K562 (cell line): ENCODE measurements around the gene MED15. TPM values are rescaled to one million over a fixed set of nuclear protein-coding genes. Genes with fewer than 3 reads are reported as not detected.

Experiments
- ARID3B ChIP-seq: fragments of 250-450 bp; sonication (Bioruptor Pico); IDR thresholded peaks from 2 replicates; pipeline ENCODE4 v1.4.0; 2020; ENCODE audit warnings: borderline replicate concordance
- CBX2 ChIP-seq: fragments of 200-600 bp; sonication (generic); IDR thresholded peaks from one replicate; pipeline ENCODE4 v1.6.1; 2012; ENCODE audit warnings: mild to moderate bottlenecking, low read length, inconsistent platforms; ENCODE audit not compliant: insufficient read depth, poor library complexity, severe bottlenecking
- CEBPG ChIP-seq, 3 experiments: fragments of 200-800 bp in 1 of 3; sonication (Bioruptor generic) in 1 of 3; sonication (generic) in 1 of 3; formaldehyde crosslinking in 1 of 3; IDR thresholded peaks in 2 of 3; conservative IDR thresholded peaks in 1 of 3; 2 replicates each; pipeline versions ENCODE4 v1.6.1 to v1.8.0; 2016 to 2022; ENCODE audit warnings: missing compliant biosample characterization in 2 of 3, missing genetic modification characterization in 2 of 3, mild to moderate bottlenecking in 1 of 3, missing genetic modification reagents in 1 of 3
- E2F8 ChIP-seq: fragments of 450-650 bp; IDR thresholded peaks from 2 replicates; pipeline ENCODE4 v1.7.1; 2018; ENCODE audit warnings: mild to moderate bottlenecking, low read depth; ENCODE audit not compliant: partially characterized antibody
- FOSL1 ChIP-seq: fragments of 200-800 bp; sonication (Bioruptor generic); conservative IDR thresholded peaks from 2 replicates; pipeline ENCODE4 v1.6.1; 2016; ENCODE audit warnings: missing genetic modification characterization, missing compliant biosample characterization
- GTF2B ChIP-seq: IDR thresholded peaks from 2 replicates; pipeline ENCODE4 v1.6.1; 2011; ENCODE audit not compliant: insufficient read length; ENCODE audit errors: extremely low read depth
- HDAC1 ChIP-seq, 2 experiments: fragments of 450-650 bp; IDR thresholded peaks; 2 replicates each; pipeline ENCODE4 v1.6.1; 2016 to 2017; ENCODE audit warnings: inconsistent platforms in 1 of 2, mild to moderate bottlenecking in 1 of 2, moderate library complexity in 1 of 2
- HDGF ChIP-seq: fragments of 450-650 bp; IDR thresholded peaks from 2 replicates; pipeline ENCODE4 v1.6.1; 2016
- HIVEP1 ChIP-seq: fragments of 250-450 bp; sonication (Bioruptor Pico); IDR thresholded peaks from 2 replicates; pipeline ENCODE4 v1.4.0; 2020; ENCODE audit warnings: mild to moderate bottlenecking
- KHSRP ChIP-seq: fragments of 450-650 bp; IDR thresholded peaks from 2 replicates; pipeline ENCODE4 v1.6.1; 2017
- NFATC3 ChIP-seq: fragments of 450-650 bp; IDR thresholded peaks from 2 replicates; pipeline ENCODE4 v1.6.1; 2017; ENCODE audit warnings: mild to moderate bottlenecking
- NFIX ChIP-seq: fragments of 250-450 bp; sonication (Bioruptor Pico); IDR thresholded peaks from 2 replicates; pipeline ENCODE4 v1.4.0; 2020; ENCODE audit warnings: low read depth, mild to moderate bottlenecking, moderate library complexity
- NR2C2 ChIP-seq, 2 experiments: fragments of 200-800 bp in 1 of 2; sonication (Bioruptor generic) in 1 of 2; sonication (generic) in 1 of 2; formaldehyde crosslinking in 1 of 2; IDR thresholded peaks; 2 replicates each; pipeline versions ENCODE4 v1.6.1 to v1.8.0; 2016 to 2022; ENCODE audit warnings: mild to moderate bottlenecking in 1 of 2, missing compliant biosample characterization in 1 of 2, missing genetic modification characterization in 1 of 2, missing genetic modification reagents in 1 of 2
- RFX1 ChIP-seq: fragments of 450-650 bp; IDR thresholded peaks from 2 replicates; pipeline ENCODE4 v1.6.1; 2016; ENCODE audit warnings: mild to moderate bottlenecking, moderate library complexity
- RHOXF2B ChIP-seq: fragments of 250-450 bp; sonication (Bioruptor Pico); conservative IDR thresholded peaks from 2 replicates; pipeline ENCODE4 v1.5.1; 2021
- SMAD1 ChIP-seq: fragments of 150-350 bp; IDR thresholded peaks from 2 replicates; pipeline ENCODE4 v1.6.1; 2014; ENCODE audit warnings: low read length, low read depth; ENCODE audit not compliant: partially characterized antibody
- SMAD3 ChIP-seq: fragments of 450-650 bp; formaldehyde crosslinking; conservative IDR thresholded peaks from 2 replicates; pipeline ENCODE4 v1.4.0; 2020; ENCODE audit warnings: mild to moderate bottlenecking
- SRSF3 ChIP-seq: fragments of 200-400 bp; formaldehyde crosslinking; IDR thresholded peaks from 2 replicates; pipeline ENCODE4 v1.6.1; 2016; ENCODE audit warnings: mild to moderate bottlenecking, low read length, moderate library complexity; ENCODE audit not compliant: insufficient read depth
- TCF7 ChIP-seq: sonication (generic); IDR thresholded peaks from 2 replicates; pipeline ENCODE4 v1.6.1; 2016; ENCODE audit warnings: antibody characterized with exemption, borderline replicate concordance
- WHSC1 ChIP-seq: IDR thresholded peaks from one replicate; pipeline ENCODE4 v1.6.1; 2012; ENCODE audit warnings: low read length, control low read depth, inconsistent platforms
- YY1 ChIP-seq, 3 experiments: IDR thresholded peaks; 2 replicates each; pipeline ENCODE4 v1.6.1; 2011; ENCODE audit warnings: low read length in 2 of 3, mild to moderate bottlenecking in 2 of 3, moderate library complexity in 2 of 3, borderline replicate concordance in 1 of 3, control low read depth in 1 of 3, low read depth in 1 of 3; ENCODE audit not compliant: insufficient read depth in 3 of 3, insufficient replicate concordance in 2 of 3, control insufficient read depth in 1 of 3, insufficient read length in 1 of 3; ENCODE audit errors: extremely low read depth in 1 of 3
- ZBTB8A ChIP-seq: fragments of 450-650 bp; IDR thresholded peaks from 2 replicates; pipeline ENCODE4 v1.6.1; 2018; ENCODE audit warnings: mild to moderate bottlenecking, moderate library complexity; ENCODE audit not compliant: partially characterized antibody
- ZNF121 ChIP-seq: sonication (generic); formaldehyde crosslinking; conservative IDR thresholded peaks from 2 replicates; pipeline ENCODE4 v1.8.0; 2022; ENCODE audit warnings: missing genetic modification reagents
- polyA plus RNA-seq, 8 experiments: library from polyadenylated mRNA; depleted of rRNA in 4 of 8; stranded (reverse) in 5 of 8; unstranded in 3 of 8; fragments of >200 nt; fragmentation: Nextera tagmentation in 2 of 8; fragmentation: Illumina TruSeq in 1 of 8; extraction: Ambion mirVana in 2 of 8; extraction: Trizol in 1 of 8; gene quantifications; 2 replicates each; pipeline versions ENCODE4 v1.2.1 to v1.2.3, GENCODE V29; 2011 to 2014; ENCODE audit warnings: inconsistent platforms in 1 of 8, missing spikeins in 1 of 8
- total RNA-seq, 7 experiments: library from RNA; depleted of rRNA in 6 of 7; stranded (reverse); fragments of >200 nt in 6 of 7; fragmentation: Illumina TruSeq in 2 of 7; extraction: Trizol in 2 of 7; gene quantifications; 2 replicates each; pipeline versions ENCODE4 v1.2.1 to v1.2.3, GENCODE V29; 2011 to 2021; ENCODE audit warnings: low replicate concordance in 1 of 7

The MED15 gene
- total and polyA plus RNA-seq, 9 of the 15 experiments (the other 6 are each of a cell fraction or from before 2014, with no cell fraction given) = 4.0 to 271 (median 60.1) TPM

- TF ChIP-seq CBX2 (no peak), KHSRP (no peak), WHSC1 (peak; percentile 70), E2F8 (no peak), CEBPG (CRISPR knock-in tag; IDR thresholded peaks at IDR 0.05) (0 out of 2 replicates have a peak, but pooled peaks have one; percentile 27), CEBPG (tag; conservative IDR thresholded peaks at IDR 0.05 in 1 of 2, IDR thresholded peaks at IDR 0.05 in 1 of 2) (no peak), SMAD3 (CRISPR knock-in tag) (no peak), NFATC3 (no peak), YY1 (IDR thresholded peaks at IDR 0.05; ENCODE audit: borderline replicate concordance in 1 of 3, control insufficient read depth in 1 of 3, extremely low read depth in 1 of 3, insufficient read depth in 3 of 3, insufficient read length in 1 of 3, insufficient replicate concordance in 2 of 3, low read depth in 1 of 3, low read length in 2 of 3) (no peak), NFIX (CRISPR knock-in tag) (no peak), HDGF (no peak), ZNF121 (CRISPR knock-in tag) (no peak), SRSF3 (0 out of 2 replicates have a peak, but pooled peaks have one; percentile 58), HIVEP1 (no peak), SMAD1 (no peak), RFX1 (no peak), ZBTB8A (no peak), NR2C2 (CRISPR knock-in tag; IDR thresholded peaks at IDR 0.05) (no peak), NR2C2 (tag; IDR thresholded peaks at IDR 0.05) (no peak), GTF2B (no peak), RHOXF2B (no peak), HDAC1 (IDR thresholded peaks at IDR 0.05) (no peak), ARID3B (CRISPR knock-in tag) (no peak), FOSL1 (tag) (no peak), TCF7 (no peak)
These were observed 23.2 kb downstream of the MED15 start (continued) for GRCh38 chr22:20530368-20531153.
